GM19468 (cell line): ENCODE data around the gene LRRC8E.
"Not testable (repeated sequence)": the region's sequence is repeated elsewhere in the genome, so short reads cannot be mapped to it uniquely, and the experiment has no call there.

Experiments
- ATAC-seq: cut with Tn5 transposase; IDR thresholded peaks from one replicate; pipeline ENCODE4 v1.9.1; 2021; ENCODE audit warnings: mild to moderate bottlenecking, moderate library complexity, moderate number of reproducible peaks; ENCODE audit not compliant: unreplicated experiment; ENCODE audit errors: extremely low read depth

Gene LRRC8E

GRCh38 chr19:7916103-7916954 is 28.0 kb downstream of the LRRC8E start:
- no peak for ATAC-seq

GRCh38 chr19:7916955-7917266 is 28.6 kb downstream of the LRRC8E start:
- ATAC-seq = no peak

GRCh38 chr19:7917267-7918061 is 29.2 kb downstream of the LRRC8E start:
- no peak for ATAC-seq

- ATAC-seq = not testable (repeated sequence)
Observed at GRCh38 chr19:7918062-7918614, 29.8 kb downstream of the LRRC8E start.

- no peak for ATAC-seq
Observed at GRCh38 chr19:7918615-7919421, 30.5 kb downstream of the LRRC8E start.

- peak; percentile 34 for ATAC-seq
Observed at GRCh38 chr19:7919610-7920518, 31.6 kb downstream of the LRRC8E start, which contains the start of gene SNAPC2. Gene SNAPC2, plus strand, starts transcription at chr19:7920338. Its CDS starts 29 bp downstream, at chr19:7920367.

GRCh38 chr19:7920519-7921301 is 32.4 kb downstream of the LRRC8E start:
- ATAC-seq = peak; percentile 21

- no peak for ATAC-seq
Observed at GRCh38 chr19:7921302-7921966, 33.1 kb downstream of the LRRC8E start.

GRCh38 chr19:7921967-7922835 is 33.9 kb downstream of the LRRC8E start:
- no peak for ATAC-seq

- ATAC-seq = no peak
Observed at GRCh38 chr19:7922836-7923195, 34.5 kb downstream of the LRRC8E start.

- ATAC-seq = no peak
Observed at GRCh38 chr19:7923295-7924191, 35.2 kb downstream of the LRRC8E start.

GRCh38 chr19:7924241-7924640 is 35.9 kb downstream of the LRRC8E start:
- no peak for ATAC-seq

- ATAC-seq = no peak
Observed at GRCh38 chr19:7924651-7925170, 36.4 kb downstream of the LRRC8E start.

- ATAC-seq = no peak
Observed at GRCh38 chr19:7925171-7925851, 37.0 kb downstream of the LRRC8E start.

- ATAC-seq = no peak
Observed at GRCh38 chr19:7926021-7926726, 37.9 kb downstream of the LRRC8E start, which contains the start of gene CTXN1. Gene CTXN1, minus strand, starts transcription at chr19:7926135. Its CDS starts 597 bp downstream, at chr19:7925538.
